DMS 273 (cell line): ENCODE data around the gene NR2E1.

ENCODE experiments used
- DNase-seq: peaks from one replicate; lab custom pipeline; 2025; ENCODE audit not compliant: unreplicated experiment; lab: John Stamatoyannopoulos, UW

Gene NR2E1

GRCh38 chr6:108203189-108204112 lies 37.6 kb downstream of the NR2E1 start:
- peak; percentile 23 for DNase-seq

- no peak for DNase-seq
Measured at GRCh38 chr6:108207013-108207412, 41.2 kb downstream of the NR2E1 start.

GRCh38 chr6:108209738-108210137 lies 43.9 kb downstream of the NR2E1 start:
- DNase-seq, result no peak

- no peak for DNase-seq
Measured at GRCh38 chr6:108210556-108210955, 44.7 kb downstream of the NR2E1 start.

GRCh38 chr6:108211671-108212070 lies 45.8 kb downstream of the NR2E1 start:
- no peak for DNase-seq

- no peak for DNase-seq
Measured at GRCh38 chr6:108222064-108222463, 56.2 kb downstream of the NR2E1 start.

GRCh38 chr6:108222504-108222903 lies 56.7 kb downstream of the NR2E1 start:
- DNase-seq, result no peak

GRCh38 chr6:108227290-108227689 lies 61.5 kb downstream of the NR2E1 start:
- no peak for DNase-seq

GRCh38 chr6:108228416-108228815 lies 62.6 kb downstream of the NR2E1 start:
- no peak for DNase-seq

GRCh38 chr6:108235127-108235526 lies 69.3 kb downstream of the NR2E1 start:
- peak; percentile 15 for DNase-seq

GRCh38 chr6:108236791-108237190 lies 71.0 kb downstream of the NR2E1 start:
- no peak for DNase-seq

GRCh38 chr6:108238322-108238721 lies 72.5 kb downstream of the NR2E1 start:
- no peak for DNase-seq
